K562 (cell line): Measurements from ENCODE around the gene MGAT1. TPM values are rescaled to one million over a fixed set of nuclear protein-coding genes. Genes with fewer than 3 reads are reported as not detected.
A peak's percentile ranks its signal among the peaks of the same experiment; 100 is the strongest.

ENCODE experiments used
- CBX5 ChIP-seq: IDR thresholded peaks from 2 replicates; pipeline ENCODE4 v1.6.1; 2014; ENCODE audit warnings: low read depth, borderline replicate concordance
- E2F1 ChIP-seq: sonication (generic); formaldehyde crosslinking; IDR thresholded peaks from 2 replicates; pipeline ENCODE4 v1.8.1; 2023; ENCODE audit warnings: mild to moderate bottlenecking, missing genetic modification reagents, moderate library complexity
- EWSR1 ChIP-seq: fragments of 450-650 bp; IDR thresholded peaks from 2 replicates; pipeline ENCODE4 v1.6.1; 2018; ENCODE audit warnings: borderline replicate concordance, mild to moderate bottlenecking, low read depth, moderate library complexity; ENCODE audit not compliant: partially characterized antibody
- FOXJ2 ChIP-seq: fragments of 200-800 bp; sonication (Bioruptor generic); IDR thresholded peaks from 2 replicates; pipeline ENCODE4 v1.6.1; 2016; ENCODE audit warnings: missing genetic modification characterization, missing compliant biosample characterization
- HMG20A ChIP-seq: fragments of 450-650 bp; formaldehyde crosslinking; conservative IDR thresholded peaks from 2 replicates; pipeline ENCODE4 v1.4.0; 2020; ENCODE audit warnings: mild to moderate bottlenecking, mixed read lengths
- KAT8 ChIP-seq: fragments of 450-650 bp; IDR thresholded peaks from 2 replicates; pipeline ENCODE4 v1.6.1; 2016; ENCODE audit warnings: low read depth, mild to moderate bottlenecking
- KDM1A ChIP-seq, 2 experiments: fragments of 450-650 bp; IDR thresholded peaks; 2 replicates each; pipeline ENCODE4 v1.6.1; 2016; ENCODE audit warnings: mild to moderate bottlenecking in 2 of 2
- MCM7 ChIP-seq, 2 experiments: fragments of 450-650 bp; IDR thresholded peaks; 2 replicates each; pipeline ENCODE4 v1.6.1; 2016 to 2018
- MYC ChIP-seq, 2 experiments: fragments of 250-450 bp in 1 of 2; sonication (Bioruptor Pico) in 1 of 2; IDR thresholded peaks; 2 replicates each; pipeline versions ENCODE4 v1.5.1 to v1.6.1; 2012 to 2021; ENCODE audit warnings: low read depth in 2 of 2, borderline replicate concordance in 1 of 2, improper control_type of control experiment in 1 of 2, low read length in 1 of 2, mild to moderate bottlenecking in 1 of 2, moderate library complexity in 1 of 2
- NFIC ChIP-seq: fragments of 450-650 bp; IDR thresholded peaks from 2 replicates; pipeline ENCODE4 v1.6.1; 2017; ENCODE audit warnings: mild to moderate bottlenecking, inconsistent platforms
- RFX7 ChIP-seq: fragments of 250-450 bp; sonication (Bioruptor Pico); IDR thresholded peaks from 2 replicates; pipeline ENCODE4 v1.5.1; 2021; ENCODE audit warnings: mild to moderate bottlenecking
- SRSF9 ChIP-seq: fragments of 200-400 bp; formaldehyde crosslinking; IDR thresholded peaks from 2 replicates; pipeline ENCODE4 v1.6.1; 2017; ENCODE audit warnings: low read depth, low read length, borderline replicate concordance
- THAP12 ChIP-seq: fragments of 250-450 bp; sonication (Bioruptor Pico); IDR thresholded peaks from 2 replicates; pipeline ENCODE4 v1.9.0; 2021; ENCODE audit warnings: mild to moderate bottlenecking, inconsistent platforms
- YY1 ChIP-seq, 3 experiments: IDR thresholded peaks; 2 replicates each; pipeline ENCODE4 v1.6.1; 2011; ENCODE audit warnings: low read length in 2 of 3, mild to moderate bottlenecking in 2 of 3, moderate library complexity in 2 of 3, borderline replicate concordance in 1 of 3, control low read depth in 1 of 3, low read depth in 1 of 3; ENCODE audit not compliant: insufficient read depth in 3 of 3, insufficient replicate concordance in 2 of 3, control insufficient read depth in 1 of 3, insufficient read length in 1 of 3; ENCODE audit errors: extremely low read depth in 1 of 3
- ZFP1 ChIP-seq: fragments of 450-650 bp; formaldehyde crosslinking; IDR thresholded peaks from 2 replicates; pipeline ENCODE4 v1.4.0; 2020; ENCODE audit warnings: mild to moderate bottlenecking, mixed read lengths
- ZNF507 ChIP-seq: conservative IDR thresholded peaks from 2 replicates; pipeline ENCODE4 v1.6.1; 2017; ENCODE audit warnings: missing genetic modification characterization, missing compliant biosample characterization
- polyA plus RNA-seq, 8 experiments: library from polyadenylated mRNA; depleted of rRNA in 4 of 8; stranded (reverse) in 5 of 8; unstranded in 3 of 8; fragments of >200 nt; fragmentation: Nextera tagmentation in 2 of 8; fragmentation: Illumina TruSeq in 1 of 8; extraction: Ambion mirVana in 2 of 8; extraction: Trizol in 1 of 8; gene quantifications; 2 replicates each; pipeline versions ENCODE4 v1.2.1 to v1.2.3, GENCODE V29; 2011 to 2014; ENCODE audit warnings: inconsistent platforms in 1 of 8, missing spikeins in 1 of 8
- total RNA-seq, 7 experiments: library from RNA; depleted of rRNA in 6 of 7; stranded (reverse); fragments of >200 nt in 6 of 7; fragmentation: Illumina TruSeq in 2 of 7; extraction: Trizol in 2 of 7; gene quantifications; 2 replicates each; pipeline versions ENCODE4 v1.2.1 to v1.2.3, GENCODE V29; 2011 to 2021; ENCODE audit warnings: low replicate concordance in 1 of 7
- TF ChIP-seq, protein P1 (sequence below): fragments of 250-450 bp; sonication (Bioruptor Pico); IDR thresholded peaks from 2 replicates; pipeline ENCODE4 v1.8.0; 2021; ENCODE audit warnings: mild to moderate bottlenecking, moderate library complexity
- TF ChIP-seq, protein P2 (sequence below): fragments of 450-650 bp; IDR thresholded peaks from 2 replicates; pipeline ENCODE4 v1.7.0; 2016; ENCODE audit warnings: borderline replicate concordance

The MGAT1 gene
- total and polyA plus RNA-seq, 9 of the 15 experiments (the other 6 are each of a cell fraction or from before 2014, with no cell fraction given): 3.9 to 82.7 (median 44.5) TPM

GRCh38 chr5:180810210-180810958 lies 7.8 kb upstream of the MGAT1 start (continued):
- peak; percentile 68; the same call in 1 of the 2 replicates for TF ChIP-seq THAP12 (CRISPR knock-in tag)
- no peak for TF ChIP-seq CBX5
- no peak for TF ChIP-seq HMG20A (CRISPR knock-in tag)
- no peak for TF ChIP-seq KDM1A (IDR thresholded peaks at IDR 0.05)
- TF ChIP-seq EWSR1: no peak
- TF ChIP-seq MYC (IDR thresholded peaks at IDR 0.05; ENCODE audit: low read depth, low read length): peak; percentile 75
- TF ChIP-seq MYC (CRISPR knock-in tag; IDR thresholded peaks at IDR 0.05; ENCODE audit: borderline replicate concordance, low read depth): peak; percentile 58; the same call in 1 of the 2 replicates
- peak; percentile 48 for TF ChIP-seq NFIC
- TF ChIP-seq KAT8: no peak
- no peak for TF ChIP-seq MCM7 (IDR thresholded peaks at IDR 0.05)
- no peak for TF ChIP-seq RFX7 (CRISPR knock-in tag)
- peak in 1 of 3 experiments; percentile 16 for TF ChIP-seq YY1 (IDR thresholded peaks at IDR 0.05; ENCODE audit: borderline replicate concordance in 1 of 3, control insufficient read depth in 1 of 3, extremely low read depth in 1 of 3, insufficient read depth in 3 of 3, insufficient read length in 1 of 3, insufficient replicate concordance in 2 of 3, low read depth in 1 of 3, low read length in 2 of 3)
- TF ChIP-seq E2F1 (CRISPR knock-in tag): peak; percentile 61; the same call in 1 of the 2 replicates
- no peak for TF ChIP-seq ZNF507 (tag)
- TF ChIP-seq, protein P1, sequence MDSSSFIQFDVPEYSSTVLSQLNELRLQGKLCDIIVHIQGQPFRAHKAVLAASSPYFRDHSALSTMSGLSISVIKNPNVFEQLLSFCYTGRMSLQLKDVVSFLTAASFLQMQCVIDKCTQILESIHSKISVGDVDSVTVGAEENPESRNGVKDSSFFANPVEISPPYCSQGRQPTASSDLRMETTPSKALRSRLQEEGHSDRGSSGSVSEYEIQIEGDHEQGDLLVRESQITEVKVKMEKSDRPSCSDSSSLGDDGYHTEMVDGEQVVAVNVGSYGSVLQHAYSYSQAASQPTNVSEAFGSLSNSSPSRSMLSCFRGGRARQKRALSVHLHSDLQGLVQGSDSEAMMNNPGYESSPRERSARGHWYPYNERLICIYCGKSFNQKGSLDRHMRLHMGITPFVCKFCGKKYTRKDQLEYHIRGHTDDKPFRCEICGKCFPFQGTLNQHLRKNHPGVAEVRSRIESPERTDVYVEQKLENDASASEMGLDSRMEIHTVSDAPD (CRISPR knock-in tag): no peak
- peak; percentile 40; the same call in 1 of the 2 replicates for TF ChIP-seq FOXJ2 (tag)
- TF ChIP-seq, protein P2, sequence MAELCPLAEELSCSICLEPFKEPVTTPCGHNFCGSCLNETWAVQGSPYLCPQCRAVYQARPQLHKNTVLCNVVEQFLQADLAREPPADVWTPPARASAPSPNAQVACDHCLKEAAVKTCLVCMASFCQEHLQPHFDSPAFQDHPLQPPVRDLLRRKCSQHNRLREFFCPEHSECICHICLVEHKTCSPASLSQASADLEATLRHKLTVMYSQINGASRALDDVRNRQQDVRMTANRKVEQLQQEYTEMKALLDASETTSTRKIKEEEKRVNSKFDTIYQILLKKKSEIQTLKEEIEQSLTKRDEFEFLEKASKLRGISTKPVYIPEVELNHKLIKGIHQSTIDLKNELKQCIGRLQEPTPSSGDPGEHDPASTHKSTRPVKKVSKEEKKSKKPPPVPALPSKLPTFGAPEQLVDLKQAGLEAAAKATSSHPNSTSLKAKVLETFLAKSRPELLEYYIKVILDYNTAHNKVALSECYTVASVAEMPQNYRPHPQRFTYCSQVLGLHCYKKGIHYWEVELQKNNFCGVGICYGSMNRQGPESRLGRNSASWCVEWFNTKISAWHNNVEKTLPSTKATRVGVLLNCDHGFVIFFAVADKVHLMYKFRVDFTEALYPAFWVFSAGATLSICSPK: no peak
- no peak for TF ChIP-seq SRSF9
- TF ChIP-seq ZFP1 (CRISPR knock-in tag): no peak; the same call in 1 of the 2 replicates
